AG10803 (cell line): Measurements from ENCODE around the gene CPSF2.

Source experiments
- DNase-seq: peaks from one replicate; pipeline ENCODE4 v3.0.0; 2010; ENCODE audit warnings: low read depth
- H3K4me3 ChIP-seq: 2 replicates; pipeline ENCODE4 v1.5.1; 2011; ENCODE audit warnings: mild to moderate bottlenecking, low read length, control low read depth
- TF ChIP-seq, protein P1 (sequence below): conservative IDR thresholded peaks from 2 replicates; pipeline ENCODE4 v1.5.1; 2011; ENCODE audit warnings: mild to moderate bottlenecking, low read length, control low read depth, inconsistent platforms

CPSF2 gene

DNA sequence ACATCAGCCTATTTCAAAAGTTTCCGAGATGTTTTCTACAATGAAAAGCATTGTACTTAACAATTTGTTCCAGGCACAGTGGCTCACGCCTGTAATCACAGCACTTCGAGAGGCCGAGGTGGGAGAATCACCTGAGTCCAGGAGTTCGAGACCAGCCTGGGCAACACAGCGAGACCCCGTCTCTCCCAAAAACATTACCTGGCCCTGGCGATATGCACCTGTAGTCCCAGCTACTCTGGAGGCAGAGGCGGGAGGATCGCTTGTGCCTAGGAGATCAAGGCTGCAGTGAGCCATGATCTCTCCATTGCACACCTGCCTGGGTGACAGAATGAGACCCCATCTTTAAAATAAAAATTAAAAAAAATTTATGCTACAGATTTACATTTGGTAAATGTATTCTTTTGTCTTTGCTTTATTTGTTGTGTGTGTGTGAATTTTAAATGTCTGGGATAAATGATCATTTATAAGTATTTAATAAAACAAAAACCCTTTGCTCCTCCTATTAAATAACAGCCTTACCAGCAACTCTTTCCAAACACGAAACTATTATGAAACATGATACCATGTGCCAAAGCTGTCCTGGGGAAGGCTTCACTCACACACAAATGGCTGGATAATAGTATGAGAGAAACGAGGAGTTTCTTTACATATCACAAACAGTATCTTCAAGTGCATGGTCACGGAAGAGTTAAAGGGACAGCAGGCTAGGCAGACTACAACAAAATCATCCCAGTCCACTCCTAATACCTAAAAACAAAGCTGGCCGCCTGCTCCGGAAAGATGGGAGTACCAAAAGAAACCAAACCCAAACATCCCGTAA lies 16.5 kb upstream of the CPSF2 start:
- peak overlapping the region; percentile 91 for H3K4me3 ChIP-seq
- TF ChIP-seq, protein P1, sequence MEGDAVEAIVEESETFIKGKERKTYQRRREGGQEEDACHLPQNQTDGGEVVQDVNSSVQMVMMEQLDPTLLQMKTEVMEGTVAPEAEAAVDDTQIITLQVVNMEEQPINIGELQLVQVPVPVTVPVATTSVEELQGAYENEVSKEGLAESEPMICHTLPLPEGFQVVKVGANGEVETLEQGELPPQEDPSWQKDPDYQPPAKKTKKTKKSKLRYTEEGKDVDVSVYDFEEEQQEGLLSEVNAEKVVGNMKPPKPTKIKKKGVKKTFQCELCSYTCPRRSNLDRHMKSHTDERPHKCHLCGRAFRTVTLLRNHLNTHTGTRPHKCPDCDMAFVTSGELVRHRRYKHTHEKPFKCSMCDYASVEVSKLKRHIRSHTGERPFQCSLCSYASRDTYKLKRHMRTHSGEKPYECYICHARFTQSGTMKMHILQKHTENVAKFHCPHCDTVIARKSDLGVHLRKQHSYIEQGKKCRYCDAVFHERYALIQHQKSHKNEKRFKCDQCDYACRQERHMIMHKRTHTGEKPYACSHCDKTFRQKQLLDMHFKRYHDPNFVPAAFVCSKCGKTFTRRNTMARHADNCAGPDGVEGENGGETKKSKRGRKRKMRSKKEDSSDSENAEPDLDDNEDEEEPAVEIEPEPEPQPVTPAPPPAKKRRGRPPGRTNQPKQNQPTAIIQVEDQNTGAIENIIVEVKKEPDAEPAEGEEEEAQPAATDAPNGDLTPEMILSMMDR, result no peak
- no peak for DNase-seq

DNA sequence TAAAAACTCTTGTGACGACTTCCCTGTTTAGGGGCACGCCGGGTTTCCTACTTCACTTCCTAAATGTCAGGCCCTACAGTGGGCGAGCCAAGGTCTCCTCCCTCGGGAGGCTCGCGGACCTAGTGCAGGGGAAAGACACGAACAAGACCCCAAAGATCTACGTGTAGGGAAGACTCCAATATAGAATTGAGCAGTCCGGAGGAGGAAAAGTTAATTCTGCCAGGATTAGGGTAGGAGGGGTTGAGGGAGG lies 16.0 kb upstream of the CPSF2 start:
- peak overlapping the region; percentile 91 for H3K4me3 ChIP-seq
- TF ChIP-seq, protein P1, result no peak
- DNase-seq, result peak; percentile 58

DNA sequence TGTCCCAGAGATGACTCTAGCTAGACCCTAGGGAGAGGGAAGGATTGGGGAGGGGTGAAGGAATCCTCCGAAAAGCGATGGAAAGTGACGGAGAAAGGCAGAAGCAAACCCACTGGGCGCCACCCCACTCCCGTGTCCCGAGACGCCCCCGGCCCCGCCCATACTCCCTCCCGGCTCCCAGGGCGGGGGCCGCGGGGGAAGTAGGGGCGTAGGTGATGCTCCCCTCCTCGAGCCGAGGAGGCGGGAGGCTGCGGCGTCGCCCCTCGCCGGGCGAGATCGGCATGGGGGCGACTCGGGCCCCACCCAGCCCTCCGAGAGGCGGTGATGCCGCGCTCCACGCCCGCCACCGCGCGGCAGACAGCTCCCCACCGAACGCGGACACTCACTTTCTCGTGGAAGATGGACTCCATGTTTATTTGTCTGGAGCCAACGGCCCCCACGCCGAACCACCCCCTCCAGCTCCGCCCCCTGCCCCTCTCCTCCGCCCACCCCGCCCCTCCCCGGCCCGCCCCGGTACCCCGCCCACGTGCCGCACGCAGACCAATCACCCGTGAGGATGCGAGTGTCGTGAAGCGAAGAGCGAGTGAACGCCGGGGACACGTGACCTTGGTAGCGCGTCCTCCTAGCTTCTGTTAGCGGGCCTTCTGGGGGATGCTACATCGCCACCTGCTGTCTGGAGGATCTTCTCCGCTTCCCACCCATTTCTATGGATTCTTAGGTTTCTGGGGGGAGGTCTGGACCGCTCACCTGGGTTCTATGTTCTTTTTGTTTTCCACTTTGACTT lies 15.4 kb upstream of the CPSF2 start, which contains the start of gene ATXN3:
ATXN3 (minus strand) TSS at position 440 of the 784 bp plus-strand sequence; CDS start at position 410, 30 bp downstream.
- DNase-seq, result peak; percentile 99
- H3K4me3 ChIP-seq, result peak within 1 kb of the TSS; percentile 91

DNA sequence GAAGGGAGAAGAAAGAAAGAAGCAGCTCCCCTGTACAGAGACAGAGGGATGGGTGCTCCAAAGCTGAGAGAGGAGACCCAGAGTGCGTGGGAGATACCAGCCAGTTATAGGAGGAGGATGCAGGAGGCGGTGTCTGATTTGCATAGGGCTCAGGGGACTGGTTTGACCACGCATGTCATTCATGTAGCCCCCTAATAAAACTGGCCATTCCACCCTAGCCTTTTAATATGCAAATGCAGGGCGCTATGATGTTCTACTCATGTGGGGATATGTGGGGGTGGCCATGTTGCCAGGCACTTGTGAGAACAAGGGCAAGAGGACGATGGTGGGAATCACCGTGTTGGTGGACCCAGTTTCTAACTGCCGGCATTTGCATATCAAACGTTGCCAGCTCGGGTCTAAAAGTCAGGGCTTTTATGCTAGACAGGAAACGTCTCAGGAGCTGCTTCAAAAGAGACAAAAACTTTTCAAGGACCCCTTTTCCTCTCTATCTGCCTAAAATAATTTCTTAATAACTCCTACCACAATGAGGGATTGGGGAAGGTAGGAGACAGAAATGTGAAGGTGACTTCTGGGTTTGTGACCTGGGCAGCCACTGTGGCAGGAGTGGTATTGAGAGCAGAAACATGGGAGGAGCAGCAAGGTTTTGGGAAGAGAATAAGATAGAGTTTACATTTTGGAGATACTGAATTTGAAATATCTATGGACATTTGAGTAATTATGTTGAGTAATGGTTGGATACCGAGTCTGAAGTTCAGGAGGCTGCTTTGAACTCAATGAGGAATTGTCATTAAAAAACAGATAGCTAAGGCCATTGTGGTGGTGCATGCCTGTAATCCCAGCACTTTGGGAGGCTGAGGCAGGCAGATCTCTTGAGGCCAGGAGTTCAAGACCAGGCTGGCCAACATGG lies 13.2 kb upstream of the CPSF2 start:
- TF ChIP-seq, protein P1, result no peak
- no peak overlapping the region for H3K4me3 ChIP-seq
- DNase-seq, result no peak

More for the DNA sequence above, 15.4 kb upstream of the CPSF2 start, which contains the start of gene ATXN3:
- TF ChIP-seq, protein P1, result peak; percentile 89

DNA sequence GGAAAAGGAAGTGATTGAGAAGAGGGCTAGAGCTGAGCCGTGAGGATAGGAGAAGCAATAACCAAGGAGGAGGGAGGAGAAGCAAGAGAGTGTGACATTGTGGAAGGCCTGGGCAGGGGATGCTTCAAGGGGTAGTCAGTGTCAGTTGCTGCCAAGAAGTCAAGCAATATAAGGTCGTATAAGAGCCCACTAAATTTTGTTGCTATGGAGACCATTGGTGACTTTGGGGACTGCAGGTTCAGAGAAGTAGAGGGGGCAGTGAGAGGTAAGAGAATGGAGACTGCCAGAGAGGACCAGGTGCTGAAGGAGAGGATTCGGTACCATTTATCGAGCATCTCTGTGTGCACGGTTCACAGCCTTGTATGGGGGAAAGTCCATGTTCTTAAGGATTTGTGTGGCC lies 12.3 kb upstream of the CPSF2 start:
- TF ChIP-seq, protein P1, result no peak
- no peak overlapping the region for H3K4me3 ChIP-seq
- DNase-seq, result no peak

DNA sequence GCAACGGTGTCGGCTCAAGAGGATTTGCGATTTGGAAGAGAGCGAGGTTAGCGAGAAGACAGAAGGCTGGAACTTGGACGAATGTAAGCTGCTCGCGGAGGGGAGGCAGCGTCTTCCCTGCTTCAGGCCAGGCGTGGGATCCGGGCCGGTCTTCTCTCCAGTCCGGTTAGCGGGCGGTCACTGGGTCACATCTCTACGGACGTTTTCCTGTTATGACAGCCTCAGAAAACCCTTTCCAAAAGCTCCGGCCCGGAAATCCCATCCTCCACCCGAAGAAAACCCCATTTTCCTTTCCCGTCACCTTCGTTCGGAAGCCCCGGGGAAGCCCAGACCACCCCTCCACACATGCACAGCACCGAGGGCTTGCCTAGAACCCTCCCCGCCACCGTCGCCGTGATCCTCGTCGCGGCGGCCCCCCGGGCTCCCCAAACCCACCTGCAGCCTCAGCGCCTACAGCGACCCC lies 531 bp upstream of the CPSF2 start:
- DNase-seq, result peak; percentile 38
- H3K4me3 ChIP-seq, result peak overlapping the region; percentile 96
- TF ChIP-seq, protein P1, result no peak
